HG03066 (cell line): Measurements from ENCODE around the gene DCP1A.
"Not testable (repeated sequence)": the region's sequence is repeated elsewhere in the genome, so short reads cannot be mapped to it uniquely, and the experiment has no call there.

ENCODE experiments used
- ATAC-seq: cut with Tn5 transposase; IDR thresholded peaks from one replicate; pipeline ENCODE4 v1.9.1; 2021; ENCODE audit warnings: low read depth; ENCODE audit not compliant: unreplicated experiment

Gene DCP1A

GRCh38 chr3:53331871-53332270, 15.5 kb downstream of the DCP1A start:
- ATAC-seq: no peak

DNA sequence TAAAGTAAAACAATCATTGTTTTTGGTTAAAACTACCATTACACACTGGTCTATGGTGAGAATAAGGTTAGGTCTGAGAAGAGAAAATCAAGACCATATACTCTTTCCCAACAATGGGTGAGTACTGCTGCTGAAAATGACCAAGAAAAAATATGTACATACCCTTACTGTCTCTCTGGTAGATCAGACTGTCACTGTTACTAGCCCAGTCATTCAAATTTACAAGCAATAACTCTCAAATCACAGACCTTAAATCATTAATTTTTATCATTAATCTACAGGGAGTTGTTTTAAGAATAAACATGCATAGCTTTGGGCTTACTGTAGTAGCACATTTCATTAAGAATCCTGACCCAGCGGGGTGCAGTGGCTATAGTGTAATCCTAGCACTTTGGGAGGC, 17.4 kb downstream of the DCP1A start:
- ATAC-seq: no peak

- ATAC-seq: no peak
Measured at GRCh38 chr3:53328746-53329145, 18.6 kb downstream of the DCP1A start.

GRCh38 chr3:53327986-53328385, 19.4 kb downstream of the DCP1A start:
- ATAC-seq: not testable (repeated sequence)

GRCh38 chr3:53324105-53324504, 23.2 kb downstream of the DCP1A start:
- ATAC-seq: no peak

DNA sequence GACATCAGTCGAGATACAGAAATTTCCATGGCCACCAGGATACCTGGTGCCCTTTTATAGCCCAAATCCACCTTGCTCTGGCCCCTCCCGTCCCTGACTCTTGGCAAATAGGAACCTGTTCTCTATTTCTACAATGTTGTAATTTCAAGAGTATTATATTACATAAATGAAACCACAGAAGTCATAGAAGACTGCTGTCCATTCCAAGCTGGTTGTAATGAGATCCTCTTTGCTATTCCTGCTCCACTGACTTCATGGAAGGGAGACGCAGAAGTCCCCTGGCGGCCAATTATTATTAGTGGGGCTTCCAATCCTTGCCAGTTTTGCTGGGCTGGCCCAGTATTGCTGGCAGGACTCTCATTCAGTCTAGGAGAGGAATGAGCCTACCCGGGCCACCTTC, 26.6 kb downstream of the DCP1A start:
- no peak for ATAC-seq

- ATAC-seq: no peak
Measured at GRCh38 chr3:53318522-53318921, 28.8 kb downstream of the DCP1A start.

DNA sequence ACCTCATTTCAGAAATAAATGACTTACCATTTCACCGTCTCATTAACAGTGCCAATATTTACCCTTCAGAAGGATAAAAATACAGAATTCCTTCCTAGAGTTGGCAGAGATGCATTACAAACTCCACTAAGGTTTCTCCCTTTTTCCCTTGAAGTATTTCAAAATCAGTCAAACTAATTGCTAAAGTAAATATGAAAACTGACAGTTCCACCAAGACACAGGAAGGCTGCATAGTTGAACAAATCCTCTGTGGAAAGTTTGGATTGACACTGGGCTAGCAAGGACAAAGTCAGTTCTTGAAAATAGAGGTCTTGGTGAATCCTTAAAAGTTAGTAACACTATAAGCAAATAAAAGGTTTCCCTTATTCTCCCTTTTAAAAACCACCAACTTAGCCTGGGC, 34.5 kb downstream of the DCP1A start:
- ATAC-seq: no peak

GRCh38 chr3:53311882-53312281, 35.5 kb downstream of the DCP1A start:
- ATAC-seq: no peak

DNA sequence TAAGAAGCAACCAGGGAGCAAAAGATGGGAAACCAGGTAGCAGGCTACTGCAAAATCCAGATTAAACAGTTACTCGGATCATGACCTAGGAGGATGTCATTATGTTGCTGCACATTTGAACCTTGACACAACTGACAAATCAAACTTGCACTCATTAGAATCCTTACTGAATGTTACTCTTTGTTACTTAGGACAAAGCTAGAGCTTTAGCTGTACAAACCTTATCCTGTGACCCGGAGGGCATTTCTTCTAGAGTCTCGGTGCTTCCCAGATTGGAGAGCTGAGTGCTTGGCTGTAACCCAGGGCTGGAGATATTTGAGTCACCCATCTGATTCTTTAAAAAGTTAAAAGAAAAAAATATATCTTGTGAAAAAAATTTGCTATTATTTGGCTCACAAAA, 43.4 kb downstream of the DCP1A start:
- ATAC-seq: no peak

GRCh38 chr3:53303549-53303948, 43.8 kb downstream of the DCP1A start:
- ATAC-seq: no peak

DNA sequence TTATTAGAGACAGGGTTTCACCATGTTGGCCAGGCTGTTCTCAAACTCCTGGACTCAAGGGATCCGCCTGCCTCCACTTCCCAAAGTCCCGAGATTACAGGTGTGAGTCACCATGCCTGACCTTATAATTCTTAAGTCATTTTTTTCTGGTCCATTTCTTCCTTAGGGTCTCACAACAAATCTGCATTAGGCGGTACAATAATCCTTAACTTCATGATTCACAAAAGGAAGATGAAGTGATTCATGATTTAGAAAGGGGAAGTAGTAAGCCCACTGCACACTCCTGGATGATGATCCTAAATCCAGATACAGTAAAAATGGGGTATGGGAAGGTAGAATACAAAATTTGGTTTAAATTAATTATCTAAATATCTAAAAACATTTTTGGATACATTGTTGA, 46.5 kb downstream of the DCP1A start:
- no peak for ATAC-seq

GRCh38 chr3:53299611-53300023, 47.7 kb downstream of the DCP1A start:
- ATAC-seq: not testable (repeated sequence)

DNA sequence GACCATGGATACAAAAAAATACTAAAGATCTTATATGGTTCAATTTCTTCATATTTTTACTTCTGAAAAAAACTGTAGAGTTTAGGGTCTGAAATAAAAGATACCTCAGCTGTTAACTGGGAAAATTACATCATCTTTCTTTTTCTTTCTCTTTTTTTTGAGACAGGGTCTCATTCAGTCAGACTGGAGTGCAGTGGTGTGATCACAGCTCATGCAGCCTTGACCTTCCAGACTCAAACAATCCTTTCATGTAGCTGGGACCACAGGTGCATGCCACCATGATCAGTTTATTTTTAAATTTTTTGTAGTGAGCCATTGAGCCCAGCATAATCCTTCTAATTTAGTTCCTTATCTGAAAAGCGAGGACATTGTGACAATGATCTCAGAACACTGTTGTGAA, 51.9 kb downstream of the DCP1A start:
- no peak for ATAC-seq

GRCh38 chr3:53293867-53294266, 53.5 kb downstream of the DCP1A start:
- ATAC-seq: no peak

DNA sequence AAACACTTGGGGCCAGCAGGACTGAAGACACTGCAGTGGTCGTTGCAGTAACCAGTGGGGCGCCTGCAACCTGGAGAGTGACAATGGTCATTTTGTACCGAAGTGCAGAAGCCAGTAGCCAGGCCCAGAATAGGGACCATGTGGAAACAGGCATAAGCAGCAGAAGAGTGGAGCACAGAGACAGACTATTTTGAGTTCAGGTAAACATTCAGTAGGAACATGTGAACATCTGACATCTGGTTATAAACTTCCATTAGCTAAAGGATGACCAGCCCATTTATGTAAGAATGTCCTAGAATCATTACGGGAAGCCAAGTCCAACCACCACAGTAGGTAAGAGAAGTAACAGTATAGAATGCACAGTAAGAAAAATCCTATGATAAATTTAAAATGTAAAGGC, 59.1 kb downstream of the DCP1A start:
- ATAC-seq: no peak

DNA sequence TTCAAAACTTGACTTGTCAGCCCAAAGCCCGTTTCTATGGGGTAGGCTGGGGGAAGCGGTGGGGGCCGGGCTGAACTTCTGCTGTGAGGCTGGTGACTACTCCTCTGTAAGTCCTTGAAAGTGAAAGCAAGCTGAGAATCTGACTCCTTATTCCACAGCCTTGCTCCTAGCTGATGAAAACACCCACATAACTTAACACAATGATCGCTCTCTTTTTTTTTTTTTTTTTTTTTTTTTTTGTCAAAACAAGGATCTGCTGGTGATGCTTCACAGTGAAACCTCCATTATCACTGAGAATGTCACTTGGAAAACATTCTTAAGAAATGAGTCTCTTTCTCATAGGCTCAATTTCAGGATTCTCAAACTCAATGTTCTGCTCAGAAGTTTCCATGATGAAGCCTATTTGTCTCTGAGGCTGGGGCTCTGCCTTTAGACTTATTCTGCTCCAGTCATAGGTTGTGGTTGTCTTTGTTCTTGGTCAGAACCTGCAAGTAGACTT, 60.2 kb downstream of the DCP1A start:
- ATAC-seq: no peak

GRCh38 chr3:53286727-53287126, 60.6 kb downstream of the DCP1A start:
- ATAC-seq: no peak

GRCh38 chr3:53282581-53282980, 64.8 kb downstream of the DCP1A start:
- ATAC-seq: no peak

GRCh38 chr3:53278667-53279066, 68.7 kb downstream of the DCP1A start:
- no peak for ATAC-seq

DNA sequence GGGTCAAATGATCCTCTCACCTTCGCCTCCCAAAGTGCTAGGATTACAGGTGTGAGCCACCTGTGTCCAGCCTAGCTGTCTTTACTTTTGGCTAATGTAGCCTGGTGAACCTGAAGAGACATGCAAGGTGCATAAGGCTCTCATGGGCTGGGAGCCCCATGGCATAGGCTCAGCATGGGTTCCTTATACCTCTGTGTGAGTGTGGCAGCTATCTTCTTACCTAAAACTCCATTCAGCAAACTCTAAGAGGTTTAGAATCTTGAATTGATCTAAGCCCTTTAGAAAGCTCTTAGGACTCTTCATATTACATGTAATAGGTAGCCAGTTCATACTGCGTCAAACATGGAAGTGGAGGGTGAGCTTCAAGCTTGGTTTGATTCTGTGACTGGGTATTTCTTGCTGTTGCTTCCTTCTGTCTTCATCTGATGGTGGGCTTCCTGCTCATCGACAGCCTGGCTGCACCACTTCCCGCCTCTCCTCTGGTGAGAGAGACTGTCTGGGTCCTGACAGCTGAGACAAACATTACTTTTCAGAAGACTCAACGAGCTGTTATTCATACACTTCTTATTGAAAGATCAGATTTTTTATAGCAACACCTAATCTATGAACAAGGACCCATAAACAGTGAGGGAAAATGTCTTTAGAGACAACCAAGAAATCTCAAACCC, 72.3 kb downstream of the DCP1A start:
- no peak for ATAC-seq

- no peak for ATAC-seq
Measured at GRCh38 chr3:53273146-53273670, 74.1 kb downstream of the DCP1A start.
